Measurements from ENCODE around the gene BACH2.

Gene BACH2

GRCh38 chr6:90293319-90293953 lies 3.2 kb downstream of the BACH2 start:
- Histone ChIP-seq H3K9me3 (ENCODE audit: severe bottlenecking) (no peaks in the 10 kb centered on the region), H3K4me1 (ENCODE audit: insufficient read depth, poor library complexity, severe bottlenecking) (peaks cover 8% of the 10 kb centered on the region), H3K27ac (ENCODE audit: poor library complexity, severe bottlenecking) (no peak overlapping the region), H3K36me3 (ENCODE audit: low read depth) (no peaks in the 10 kb centered on the region), H3K27me3 (ENCODE audit: insufficient read depth, poor library complexity, severe bottlenecking) (no peaks in the 10 kb centered on the region), H3K4me3 (ENCODE audit: severe bottlenecking) (no peak overlapping the region)
- DNase-seq (ENCODE audit: low spot score) (no peak), ATAC-seq (ENCODE audit: low read depth) (no peak)
- TF ChIP-seq CTCF (IDR thresholded peaks at IDR 0.05; ENCODE audit: poor library complexity, severe bottlenecking) = no peak

GRCh38 chr6:90291565-90291964 lies 5.1 kb downstream of the BACH2 start:
- ATAC-seq (ENCODE audit: low read depth) (no peak), DNase-seq (ENCODE audit: low spot score) (no peak)
- H3K4me1 ChIP-seq (ENCODE audit: insufficient read depth, poor library complexity, severe bottlenecking) = peaks cover 8% of the 10 kb centered on the region
- H3K27ac ChIP-seq (ENCODE audit: poor library complexity, severe bottlenecking) = no peak overlapping the region
- TF ChIP-seq CTCF (IDR thresholded peaks at IDR 0.05; ENCODE audit: poor library complexity, severe bottlenecking) = no peak
- H3K4me3 ChIP-seq (ENCODE audit: severe bottlenecking) = no peak overlapping the region
- no peaks in the 10 kb centered on the region for H3K36me3 ChIP-seq (ENCODE audit: low read depth)
- no peaks in the 10 kb centered on the region for H3K27me3 ChIP-seq (ENCODE audit: insufficient read depth, poor library complexity, severe bottlenecking)
- no peaks in the 10 kb centered on the region for H3K9me3 ChIP-seq (ENCODE audit: severe bottlenecking)

GRCh38 chr6:90290811-90291420 lies 5.7 kb downstream of the BACH2 start:
- TF ChIP-seq CTCF (IDR thresholded peaks at IDR 0.05; ENCODE audit: poor library complexity, severe bottlenecking) = no peak
- Histone ChIP-seq H3K4me1 (ENCODE audit: insufficient read depth, poor library complexity, severe bottlenecking) (peaks cover 12% of the 10 kb centered on the region), H3K36me3 (ENCODE audit: low read depth) (no peaks in the 10 kb centered on the region), H3K9me3 (ENCODE audit: severe bottlenecking) (no peaks in the 10 kb centered on the region), H3K27ac (ENCODE audit: poor library complexity, severe bottlenecking) (no peak overlapping the region), H3K27me3 (ENCODE audit: insufficient read depth, poor library complexity, severe bottlenecking) (no peaks in the 10 kb centered on the region), H3K4me3 (ENCODE audit: severe bottlenecking) (no peak overlapping the region)
- DNase-seq (ENCODE audit: low spot score) (no peak), ATAC-seq (ENCODE audit: low read depth) (no peak)

- TF ChIP-seq CTCF (IDR thresholded peaks at IDR 0.05; ENCODE audit: poor library complexity, severe bottlenecking) = no peak
- Histone ChIP-seq H3K36me3 (ENCODE audit: low read depth) (no peaks in the 10 kb centered on the region), H3K4me1 (ENCODE audit: insufficient read depth, poor library complexity, severe bottlenecking) (peaks cover 22% of the 10 kb centered on the region), H3K4me3 (ENCODE audit: severe bottlenecking) (no peak overlapping the region), H3K9me3 (ENCODE audit: severe bottlenecking) (no peaks in the 10 kb centered on the region), H3K27me3 (ENCODE audit: insufficient read depth, poor library complexity, severe bottlenecking) (no peaks in the 10 kb centered on the region), H3K27ac (ENCODE audit: poor library complexity, severe bottlenecking) (no peak overlapping the region)
- ATAC-seq (ENCODE audit: low read depth) (no peak), DNase-seq (ENCODE audit: low spot score) (no peak)
Measured at GRCh38 chr6:90289902-90290301, 6.7 kb downstream of the BACH2 start.

GRCh38 chr6:90288404-90288803 lies 8.2 kb downstream of the BACH2 start:
- H3K9me3 ChIP-seq (ENCODE audit: severe bottlenecking) = no peaks in the 10 kb centered on the region
- H3K4me1 ChIP-seq (ENCODE audit: insufficient read depth, poor library complexity, severe bottlenecking) = peaks cover 23% of the 10 kb centered on the region
- no peak overlapping the region for H3K4me3 ChIP-seq (ENCODE audit: severe bottlenecking)
- no peak for TF ChIP-seq CTCF (IDR thresholded peaks at IDR 0.05; ENCODE audit: poor library complexity, severe bottlenecking)
- DNase-seq (ENCODE audit: low spot score) (no peak), ATAC-seq (ENCODE audit: low read depth) (no peak)
- no peaks in the 10 kb centered on the region for H3K27me3 ChIP-seq (ENCODE audit: insufficient read depth, poor library complexity, severe bottlenecking)
- H3K36me3 ChIP-seq (ENCODE audit: low read depth) = no peaks in the 10 kb centered on the region
- no peak overlapping the region for H3K27ac ChIP-seq (ENCODE audit: poor library complexity, severe bottlenecking)
